SU-DHL-6 (cell line): ENCODE data around the gene STRIT1.

Source experiments
- H2AFZ ChIP-seq: fragments of 200-600 bp; sonication (generic); 2 replicates; pipeline ENCODE4 v1.6.1; 2014; ENCODE audit warnings: low read depth, mild to moderate bottlenecking, moderate library complexity, mixed read lengths, antibody characterized with exemption, low read length; ENCODE audit not compliant: severe bottlenecking
- H3F3A ChIP-seq: fragments of 200-600 bp; shearing (Covaris generic); 2 replicates; pipeline ENCODE4 v1.6.0; 2016; ENCODE audit warnings: antibody characterized with exemption, mild to moderate bottlenecking; ENCODE audit not compliant: insufficient read depth
- H3K27ac ChIP-seq: fragments of 200-600 bp; sonication (generic); 2 replicates; pipeline ENCODE4 v1.5.1; 2016; ENCODE audit warnings: low read depth, mild to moderate bottlenecking, low read length, moderate library complexity, mixed read lengths
- H3K27me3 ChIP-seq: fragments of 200-600 bp; sonication (generic), shearing (Covaris generic); 2 replicates; pipeline ENCODE4 v1.6.0; 2014; ENCODE audit warnings: mild to moderate bottlenecking, low read length
- H3K36me3 ChIP-seq: fragments of 200-600 bp; sonication (generic); 2 replicates; pipeline ENCODE4 v1.6.1; 2014; ENCODE audit warnings: mild to moderate bottlenecking, low read length, mixed read lengths
- H3K4me2 ChIP-seq: fragments of 300-600, 200-600 bp; shearing (Covaris generic), sonication (generic); 2 replicates; pipeline ENCODE4 v1.6.0; 2014; ENCODE audit warnings: low read length, low read depth, mild to moderate bottlenecking; ENCODE audit not compliant: poor library complexity, severe bottlenecking
- H3K4me3 ChIP-seq: fragments of 200-600 bp; sonication (generic); 2 replicates; pipeline ENCODE4 v1.5.1; 2014; ENCODE audit warnings: antibody characterized with exemption, low read length, mild to moderate bottlenecking, mixed read lengths; ENCODE audit not compliant: insufficient read depth, poor library complexity, severe bottlenecking
- H3K79me2 ChIP-seq: fragments of 200-600 bp; sonication (generic); 2 replicates; pipeline ENCODE4 v1.6.1; 2014; ENCODE audit warnings: mild to moderate bottlenecking, low read length, moderate library complexity; ENCODE audit not compliant: insufficient read depth
- H3K9ac ChIP-seq: fragments of 200-600 bp; sonication (generic); 2 replicates; pipeline ENCODE4 v1.7.0; 2014; ENCODE audit warnings: mild to moderate bottlenecking, low read length
- H3K9me2 ChIP-seq: fragments of 200-600 bp; sonication (generic); replicated peaks from 2 replicates; pipeline ENCODE4 v1.6.1; 2014; ENCODE audit warnings: low read length; ENCODE audit not compliant: insufficient read depth
- H3K9me3 ChIP-seq: fragments of 200-600 bp; sonication (generic); 2 replicates; pipeline ENCODE4 v1.6.1; 2014; ENCODE audit warnings: low read length, mixed read lengths; ENCODE audit not compliant: insufficient read depth
- H4K20me1 ChIP-seq: fragments of 200-600 bp; sonication (generic); 2 replicates; pipeline ENCODE4 v1.6.1; 2014; ENCODE audit warnings: low read depth, mild to moderate bottlenecking, antibody characterized with exemption, low read length, moderate library complexity, mixed read lengths
- CTCF ChIP-seq: fragments of 200-600 bp; sonication (generic); IDR thresholded peaks from one replicate; pipeline ENCODE4 v1.5.1; 2017; ENCODE audit warnings: antibody characterized with exemption, mild to moderate bottlenecking, low read length, moderate library complexity; ENCODE audit not compliant: insufficient read depth, poor library complexity, severe bottlenecking
- EZH2phosphoT487 ChIP-seq: fragments of 200-600 bp; sonication (generic), shearing (Covaris generic); conservative IDR thresholded peaks from 2 replicates; pipeline ENCODE4 v1.6.1; 2018; ENCODE audit warnings: mild to moderate bottlenecking, antibody characterized with exemption, low read length, moderate library complexity, mixed read lengths

STRIT1 gene

GRCh38 chr3:155327871-155328270, 34.4 kb upstream of the STRIT1 start:
- H3F3A ChIP-seq: no peaks in the 10 kb centered on the region

GRCh38 chr3:155327430-155327829, 33.9 kb upstream of the STRIT1 start:
- Histone ChIP-seq H3K4me2 (no peak overlapping the region), H3K27me3 (no peaks in the 10 kb centered on the region), H3K27ac (no peak overlapping the region), H3K9me2 (no peaks in the 10 kb centered on the region), H3K9me3 (no peaks in the 10 kb centered on the region), H3F3A (no peaks in the 10 kb centered on the region), H3K79me2 (no peaks in the 10 kb centered on the region), H4K20me1 (no peaks in the 10 kb centered on the region), H2AFZ (no peak overlapping the region), H3K9ac (no peak overlapping the region), H3K4me3 (no peak overlapping the region), H3K36me3 (no peaks in the 10 kb centered on the region)
- no peak for TF ChIP-seq CTCF
- no peak for TF ChIP-seq EZH2phosphoT487

More at GRCh38 chr3:155327871-155328270, 34.4 kb upstream of the STRIT1 start:
- no peak for TF ChIP-seq CTCF
- TF ChIP-seq EZH2phosphoT487: no peak
- H3K9ac ChIP-seq: no peak overlapping the region
- H3K27me3 ChIP-seq: no peaks in the 10 kb centered on the region
- no peaks in the 10 kb centered on the region for H4K20me1 ChIP-seq
- no peaks in the 10 kb centered on the region for H3K36me3 ChIP-seq
- H3K79me2 ChIP-seq: no peaks in the 10 kb centered on the region
- H3K4me2 ChIP-seq: no peak overlapping the region
- no peak overlapping the region for H3K27ac ChIP-seq
- no peak overlapping the region for H2AFZ ChIP-seq
- H3K4me3 ChIP-seq: no peak overlapping the region
- H3K9me3 ChIP-seq: no peaks in the 10 kb centered on the region
- H3K9me2 ChIP-seq: no peaks in the 10 kb centered on the region

GRCh38 chr3:155326901-155327300, 33.4 kb upstream of the STRIT1 start:
- no peaks in the 10 kb centered on the region for H4K20me1 ChIP-seq
- TF ChIP-seq CTCF (no peak), EZH2phosphoT487 (no peak)
- H3K79me2 ChIP-seq: no peaks in the 10 kb centered on the region
- H3K4me2 ChIP-seq: no peak overlapping the region
- H3K9me3 ChIP-seq: no peaks in the 10 kb centered on the region
- no peaks in the 10 kb centered on the region for H3F3A ChIP-seq
- no peak overlapping the region for H3K4me3 ChIP-seq
- H3K9me2 ChIP-seq: no peaks in the 10 kb centered on the region
- no peak overlapping the region for H2AFZ ChIP-seq
- no peak overlapping the region for H3K9ac ChIP-seq
- no peak overlapping the region for H3K27ac ChIP-seq
- H3K27me3 ChIP-seq: no peaks in the 10 kb centered on the region
- H3K36me3 ChIP-seq: no peaks in the 10 kb centered on the region

GRCh38 chr3:155326244-155326643, 32.8 kb upstream of the STRIT1 start:
- H3K9ac ChIP-seq: no peak overlapping the region
- no peaks in the 10 kb centered on the region for H3K36me3 ChIP-seq
- H3K27ac ChIP-seq: no peak overlapping the region
- no peaks in the 10 kb centered on the region for H3F3A ChIP-seq
- no peaks in the 10 kb centered on the region for H3K9me3 ChIP-seq
- H2AFZ ChIP-seq: no peak overlapping the region
- H3K27me3 ChIP-seq: no peaks in the 10 kb centered on the region
- no peak overlapping the region for H3K4me2 ChIP-seq
- no peak overlapping the region for H3K4me3 ChIP-seq
- no peaks in the 10 kb centered on the region for H4K20me1 ChIP-seq
- H3K9me2 ChIP-seq: no peaks in the 10 kb centered on the region
- TF ChIP-seq EZH2phosphoT487 (no peak), CTCF (no peak)
- H3K79me2 ChIP-seq: no peaks in the 10 kb centered on the region
